Stimulated activated CD8-positive, alpha-beta memory T cell treated with anti-CD3 and anti-CD28 coated beads, Interleukin-7, amount 100 ng/mL, for 4 hours (primary cell): ENCODE measurements around the gene GSTK1.
"Not testable (repeated sequence)": the region's sequence is repeated elsewhere in the genome, so short reads cannot be mapped to it uniquely, and the experiment has no call there.

Source experiments
- DNase-seq, 2 donors: peaks; one replicate each; pipeline ENCODE4 v3.0.0-alpha.2; 2020; ENCODE audit warnings: low read depth in 2 of 2

Gene GSTK1

DNA sequence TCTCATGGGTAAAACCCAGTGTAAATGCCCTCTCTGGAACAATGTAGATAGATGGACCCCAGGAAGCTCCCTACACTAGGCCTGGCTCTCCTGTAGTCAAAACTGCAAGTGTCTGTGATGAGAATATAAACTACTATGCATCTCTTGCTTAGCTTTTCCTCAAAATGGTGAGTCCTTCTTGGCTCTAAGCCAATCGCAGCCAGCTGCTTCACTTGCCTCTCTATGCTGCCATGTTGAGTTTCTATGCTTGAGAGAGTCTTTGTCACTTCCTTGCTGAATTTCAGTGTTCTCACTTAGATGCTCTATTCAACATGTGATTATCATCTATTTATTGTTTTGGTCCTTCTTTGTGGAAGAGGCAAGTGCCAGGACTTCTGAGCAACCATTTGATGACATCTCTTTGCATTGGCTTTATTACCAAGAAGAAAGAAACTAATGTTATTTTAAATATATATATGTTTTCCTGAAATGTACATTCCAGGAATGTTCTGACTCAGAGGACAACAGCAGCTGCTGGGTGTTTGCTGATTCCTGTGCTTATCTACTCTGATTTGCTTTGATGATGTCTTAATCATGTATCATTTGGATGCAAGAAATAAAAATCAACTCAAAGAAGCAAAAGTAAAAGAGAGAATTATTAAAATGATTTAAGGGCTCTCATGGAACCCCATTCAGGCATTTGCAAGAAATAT, 24.8 kb upstream of the GSTK1 start:
- DNase-seq: no peak

- no peak for DNase-seq
Observed at GRCh38 chr7:143239813-143240212, 23.4 kb upstream of the GSTK1 start.

- DNase-seq: peak; percentile 46 to 63
Observed at GRCh38 chr7:143240291-143241168, 22.7 kb upstream of the GSTK1 start.

DNA sequence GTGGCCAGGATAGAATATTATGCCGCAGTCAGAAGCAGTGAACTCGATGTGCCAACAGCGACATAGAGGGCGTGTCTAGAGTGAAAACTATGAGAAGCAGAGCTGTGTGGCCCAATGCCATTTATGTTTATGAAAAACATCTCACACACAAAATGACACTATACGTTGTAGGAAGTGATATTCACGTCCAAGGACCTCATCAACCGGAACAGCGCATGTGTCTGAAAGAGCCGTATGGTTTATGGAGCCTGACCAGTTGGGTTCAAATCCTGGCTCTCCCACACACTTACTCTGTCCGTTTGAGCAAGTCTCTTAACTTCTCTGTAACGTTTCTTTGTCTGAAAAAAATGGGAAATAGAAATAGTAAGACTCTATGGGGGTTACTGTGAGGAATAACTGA, 20.9 kb upstream of the GSTK1 start:
- no peak for DNase-seq

- DNase-seq: no peak
Observed at GRCh38 chr7:143243111-143243510, 20.1 kb upstream of the GSTK1 start.

GRCh38 chr7:143243614-143244013, 19.6 kb upstream of the GSTK1 start:
- DNase-seq: no peak

DNA sequence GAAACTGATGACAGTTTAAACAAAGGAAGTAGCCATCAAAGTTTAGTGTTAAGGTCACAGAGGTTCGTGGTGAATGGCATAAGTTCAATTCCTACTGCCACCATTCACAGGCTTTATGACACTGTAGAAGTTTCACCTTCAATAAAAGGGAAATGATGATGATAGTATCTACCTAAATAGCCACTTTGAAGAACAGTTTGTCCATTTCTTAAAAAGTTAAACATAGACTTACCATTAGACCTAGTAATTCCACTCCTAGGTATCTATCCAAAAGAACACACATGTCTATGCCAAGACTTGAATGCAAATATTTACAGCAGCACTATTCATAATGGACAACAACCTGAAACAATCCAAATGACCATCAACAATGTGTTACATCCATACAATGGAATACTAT, 18.9 kb upstream of the GSTK1 start:
- DNase-seq: no peak

- no peak for DNase-seq
Observed at GRCh38 chr7:143245123-143245522, 18.1 kb upstream of the GSTK1 start.

DNA sequence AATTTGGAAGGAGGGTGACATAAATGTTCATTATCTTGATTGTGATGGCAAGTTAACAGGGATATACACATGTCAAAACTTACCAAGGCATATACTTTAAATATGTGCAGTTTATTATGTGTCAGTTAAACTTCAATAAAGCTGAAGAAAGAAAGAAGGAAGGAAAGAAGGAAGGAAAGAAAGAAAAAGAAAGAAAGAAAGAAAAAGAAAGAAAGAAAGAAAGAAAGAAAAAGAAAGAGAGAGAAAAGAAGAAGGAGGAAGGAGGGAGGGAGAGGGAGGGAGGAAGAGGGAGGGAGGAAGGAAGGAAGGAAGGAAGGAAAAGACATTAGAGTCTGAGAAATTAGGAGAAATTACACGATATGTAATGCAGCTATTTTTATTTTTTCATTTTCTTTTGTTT, 15.9 kb upstream of the GSTK1 start:
- no peak for DNase-seq

DNA sequence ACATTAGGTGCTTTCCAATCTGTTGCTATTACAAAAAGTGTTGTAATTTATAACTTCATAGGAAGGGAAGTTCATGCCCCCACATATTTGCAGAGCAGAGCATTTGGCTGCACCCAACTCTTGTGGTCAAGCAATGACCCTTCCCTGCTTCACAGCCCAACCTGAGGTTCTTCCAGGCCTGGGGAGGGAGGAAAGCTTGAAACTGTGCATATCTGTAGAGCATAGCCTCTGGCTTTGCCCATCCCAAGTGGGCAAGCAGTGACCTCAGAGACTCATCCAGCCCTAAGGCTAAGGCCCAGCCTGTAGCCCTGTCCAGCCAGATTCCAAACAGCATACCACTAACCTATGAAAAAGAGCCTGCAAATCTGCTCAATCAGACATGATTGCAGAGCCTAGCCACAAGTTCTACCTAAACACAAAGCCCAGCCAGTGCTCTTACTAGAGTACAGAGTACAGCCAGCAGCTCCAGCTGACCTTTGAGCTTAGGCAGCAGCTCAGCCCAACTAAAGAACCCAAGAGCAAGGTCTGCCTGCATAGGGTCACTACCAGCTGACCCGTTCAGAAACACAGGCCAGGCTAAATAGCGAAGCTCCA, 14.4 kb upstream of the GSTK1 start:
- DNase-seq: no peak

DNA sequence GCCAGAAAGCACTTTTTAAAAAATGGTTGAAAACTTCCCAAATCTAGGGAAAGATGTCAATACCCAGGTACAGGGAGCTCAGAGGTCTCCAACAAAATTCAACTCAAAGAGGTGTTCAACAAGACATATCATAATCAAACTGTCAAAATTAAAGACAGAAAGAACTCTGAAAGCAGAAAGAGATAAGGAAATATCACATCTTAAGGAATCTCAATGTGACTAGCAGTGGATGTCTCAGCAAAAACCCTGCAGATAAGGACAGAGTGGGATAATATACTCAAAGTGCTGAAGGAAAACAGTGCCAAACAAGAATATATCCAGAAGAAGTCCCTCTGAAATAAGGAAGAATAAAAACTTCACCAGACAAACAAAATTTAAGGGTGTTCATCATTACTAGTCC, 13.0 kb upstream of the GSTK1 start:
- no peak for DNase-seq

- no peak for DNase-seq
Observed at GRCh38 chr7:143250822-143251221, 12.4 kb upstream of the GSTK1 start.

GRCh38 chr7:143252006-143252405, 11.2 kb upstream of the GSTK1 start:
- no peak for DNase-seq

GRCh38 chr7:143255564-143255963, 7.7 kb upstream of the GSTK1 start:
- no peak for DNase-seq

GRCh38 chr7:143256325-143256724, 6.9 kb upstream of the GSTK1 start:
- no peak for DNase-seq

GRCh38 chr7:143256932-143257331, 6.3 kb upstream of the GSTK1 start:
- DNase-seq: no peak

GRCh38 chr7:143257501-143257900, 5.7 kb upstream of the GSTK1 start:
- DNase-seq: no peak

- DNase-seq: no peak
Observed at GRCh38 chr7:143258831-143259230, 4.4 kb upstream of the GSTK1 start.

GRCh38 chr7:143259765-143260164, 3.5 kb upstream of the GSTK1 start:
- DNase-seq: no peak

- DNase-seq: no peak
Observed at GRCh38 chr7:143261901-143262300, 1.3 kb upstream of the GSTK1 start.

GRCh38 chr7:143264196-143264568, 941 bp downstream of the GSTK1 start:
- not testable (repeated sequence) for DNase-seq

- no peak for DNase-seq
Observed at GRCh38 chr7:143265017-143265693, 1.9 kb downstream of the GSTK1 start.
